Caco-2 (cell line): ENCODE data around the gene DROSHA. TPM values are rescaled to one million over a fixed set of nuclear protein-coding genes. Genes with fewer than 3 reads are reported as not detected.

Experiments
- BruUV-seq: library from RNA; stranded (reverse); fragments of 400-500 nt; replicated peaks from 2 replicates; lab custom pipeline; 2021; lab: Mats Ljungman, UMichigan
- CTCF ChIA-PET: fragments of 300-600 bp; sonication (Branson Sonifier 250); formaldehyde crosslinking; loops from one replicate; lab custom pipeline; 2022; ENCODE audit warnings: antibody characterized with exemption; lab: Charles Lee
- POLR2A ChIA-PET: fragments of 300-600 bp; sonication (Branson Sonifier 250); formaldehyde crosslinking; loops from one replicate; lab custom pipeline; 2022; ENCODE audit warnings: antibody characterized with exemption; lab: Charles Lee
- DNase-seq, 2 experiments: peaks; one replicate each; pipeline versions ENCODE4 v3.0.0 to v3.0.0-alpha.2; 2020 to 2022
- H3K27me3 ChIP-seq: replicated peaks from 2 replicates; pipeline ENCODE4 v1.6.0; 2011; ENCODE audit warnings: low read length; ENCODE audit not compliant: control insufficient read depth, insufficient read depth
- H3K36me3 ChIP-seq: 2 replicates; pipeline ENCODE4 v1.5.1; 2011; ENCODE audit warnings: low read length; ENCODE audit not compliant: control insufficient read depth, insufficient read depth
- H3K4me1 ChIP-seq: fragments of 250-450 bp; sonication (Bioruptor Pico); 2 replicates; pipeline ENCODE4 v1.5.1; 2020; ENCODE audit warnings: mild to moderate bottlenecking
- H3K4me3 ChIP-seq: 2 replicates; pipeline ENCODE4 v1.5.1; 2011; ENCODE audit warnings: low read depth, mild to moderate bottlenecking, control low read depth, low read length
- H3K9me3 ChIP-seq: fragments of 250-450 bp; sonication (Bioruptor Pico); 2 replicates; pipeline ENCODE4 v1.5.1; 2020; ENCODE audit warnings: mild to moderate bottlenecking, moderate library complexity
- H3K27ac Mint-ChIP-seq: one replicate; pipeline ENCODE4 v1.8.0; 2022; ENCODE audit warnings: mixed read lengths; ENCODE audit not compliant: unreplicated experiment
- H3K27me3 Mint-ChIP-seq: one replicate; pipeline ENCODE4 v1.8.0; 2022; ENCODE audit warnings: mixed read lengths; ENCODE audit not compliant: insufficient read depth, unreplicated experiment
- H3K36me3 Mint-ChIP-seq: one replicate; pipeline ENCODE4 v1.8.0; 2022; ENCODE audit warnings: mild to moderate bottlenecking, mixed read lengths; ENCODE audit not compliant: insufficient read depth, unreplicated experiment
- H3K4me1 Mint-ChIP-seq: one replicate; pipeline ENCODE4 v1.8.0; 2022; ENCODE audit warnings: low read depth, mixed read lengths; ENCODE audit not compliant: unreplicated experiment
- H3K4me3 Mint-ChIP-seq: one replicate; pipeline ENCODE4 v1.8.0; 2022; ENCODE audit warnings: mild to moderate bottlenecking, moderate library complexity, mixed read lengths; ENCODE audit not compliant: unreplicated experiment
- H3K9me3 Mint-ChIP-seq: one replicate; pipeline ENCODE4 v1.8.0; 2022; ENCODE audit warnings: mixed read lengths; ENCODE audit not compliant: unreplicated experiment
- CTCF ChIP-seq, 2 experiments: fragments of 200-600 bp in 1 of 2; IDR thresholded peaks; 1 replicate in 1 of 2; 2 replicates in 1 of 2; pipeline versions ENCODE4 v1.5.1 to v1.8.0; 2011 to 2022; ENCODE audit warnings: antibody characterized with exemption in 1 of 2, control low read depth in 1 of 2, inconsistent platforms in 1 of 2, low read depth in 1 of 2, low read length in 1 of 2, mild to moderate bottlenecking in 1 of 2, moderate library complexity in 1 of 2; ENCODE audit not compliant: insufficient read depth in 1 of 2, severe bottlenecking in 1 of 2, unreplicated experiment in 1 of 2
- intact Hi-C: fragments of 100-400 bp; cut with micrococcal nuclease; formaldehyde crosslinking; loops from one replicate; pipeline ENCODE4 v1.10.0; 2022; ENCODE audit not compliant: unreplicated experiment
- total RNA-seq: library from RNA; stranded (reverse); gene quantifications from 2 replicates; pipeline ENCODE4 v1.2.3, GENCODE V29; 2022

The DROSHA gene
- total RNA-seq, 1 experiment from 2014 or later: 88.4 TPM

- Histone ChIP-seq H3K9me3 (peaks cover 15% of the 10 kb centered on the region), H3K4me1 (no peaks in the 10 kb centered on the region), H3K36me3 (no peaks in the 10 kb centered on the region), H3K4me3 (no peak overlapping the region), H3K27me3 (no peaks in the 10 kb centered on the region)
- DNase-seq: no peak
- Mint-ChIP-seq H3K27ac (no peak overlapping the region), H3K4me3 (no peak overlapping the region), H3K4me1 (no peaks in the 10 kb centered on the region), H3K9me3 (peaks cover 24% of the 10 kb centered on the region), H3K36me3 (no peaks in the 10 kb centered on the region), H3K27me3 (no peaks in the 10 kb centered on the region)
- BruUV-seq: no TSS peak
- intact Hi-C loops: no loop called here
- ChIA-PET POLR2A (no interaction called here), CTCF (no interaction called here)
- TF ChIP-seq CTCF (IDR thresholded peaks at IDR 0.05; ENCODE audit: insufficient read depth in 1 of 2, low read depth in 1 of 2, low read length in 1 of 2, severe bottlenecking in 1 of 2, unreplicated experiment in 1 of 2): no peak
These were observed 30.1 kb upstream of the DROSHA start for GRCh38 chr5:31561946-31562345.

GRCh38 chr5:31559942-31560341 lies 28.0 kb upstream of the DROSHA start:
- H3K4me3 ChIP-seq: no peak overlapping the region
- Mint-ChIP-seq H3K27ac (no peak overlapping the region), H3K9me3 (peaks cover 6% of the 10 kb centered on the region), H3K36me3 (no peaks in the 10 kb centered on the region), H3K4me3 (no peak overlapping the region), H3K27me3 (no peaks in the 10 kb centered on the region), H3K4me1 (no peaks in the 10 kb centered on the region)
- no peaks in the 10 kb centered on the region for H3K27me3 ChIP-seq
- intact Hi-C loops: no loop called here
- H3K9me3 ChIP-seq: peaks cover 7% of the 10 kb centered on the region
- POLR2A ChIA-PET: no interaction called here
- H3K36me3 ChIP-seq: no peaks in the 10 kb centered on the region
- TF ChIP-seq CTCF (IDR thresholded peaks at IDR 0.05; ENCODE audit: insufficient read depth in 1 of 2, low read depth in 1 of 2, low read length in 1 of 2, severe bottlenecking in 1 of 2, unreplicated experiment in 1 of 2): no peak
- no TSS peak for BruUV-seq
- CTCF ChIA-PET: no interaction called here
- H3K4me1 ChIP-seq: no peaks in the 10 kb centered on the region
- no peak for DNase-seq

GRCh38 chr5:31556461-31556860 lies 24.6 kb upstream of the DROSHA start:
- POLR2A ChIA-PET: no interaction called here

More at GRCh38 chr5:31556461-31556860, 24.6 kb upstream of the DROSHA start:
- Histone ChIP-seq H3K27me3 (no peaks in the 10 kb centered on the region), H3K4me3 (no peak overlapping the region), H3K36me3 (no peaks in the 10 kb centered on the region), H3K9me3 (no peaks in the 10 kb centered on the region), H3K4me1 (no peaks in the 10 kb centered on the region)
- peaks cover 8% of the 10 kb centered on the region for H3K36me3 Mint-ChIP-seq
- no peaks in the 10 kb centered on the region for H3K27me3 Mint-ChIP-seq
- no peak for DNase-seq
- H3K27ac Mint-ChIP-seq: no peak overlapping the region
- intact Hi-C loops: no loop called here
- TF ChIP-seq CTCF (IDR thresholded peaks at IDR 0.05; ENCODE audit: insufficient read depth in 1 of 2, low read depth in 1 of 2, low read length in 1 of 2, severe bottlenecking in 1 of 2, unreplicated experiment in 1 of 2): no peak
- CTCF ChIA-PET: no interaction called here
- H3K4me1 Mint-ChIP-seq: no peaks in the 10 kb centered on the region
- H3K4me3 Mint-ChIP-seq: no peak overlapping the region
- BruUV-seq: no TSS peak
- H3K9me3 Mint-ChIP-seq: no peaks in the 10 kb centered on the region
